Adrenal gland (tissue), 5 donors: ENCODE measurements around the gene NOSTRIN.

Experiments used
- POLR2A ChIP-seq, 2 donors: fragments of 450-650 bp; IDR thresholded peaks; one replicate each; pipeline ENCODE4 v1.6.1; 2017; ENCODE audit warnings: antibody characterized with exemption in 2 of 2, mild to moderate bottlenecking in 2 of 2, moderate library complexity in 1 of 2
- TF ChIP-seq, protein P1 (sequence below), 6 experiments: fragments of 450-650 bp in 4 of 6; fragments of 200-600 bp in 2 of 6; sonication (generic) in 1 of 6; IDR thresholded peaks; 1 replicate in 5 of 6; 2 replicates in 1 of 6; pipeline versions ENCODE4 v1.5.1 to v1.8.0; 2016 to 2021; ENCODE audit warnings: antibody characterized with exemption in 6 of 6, mild to moderate bottlenecking in 2 of 6, moderate library complexity in 1 of 6
- donor health status: DM: no; HTN: no; CAD: no.

DNA sequence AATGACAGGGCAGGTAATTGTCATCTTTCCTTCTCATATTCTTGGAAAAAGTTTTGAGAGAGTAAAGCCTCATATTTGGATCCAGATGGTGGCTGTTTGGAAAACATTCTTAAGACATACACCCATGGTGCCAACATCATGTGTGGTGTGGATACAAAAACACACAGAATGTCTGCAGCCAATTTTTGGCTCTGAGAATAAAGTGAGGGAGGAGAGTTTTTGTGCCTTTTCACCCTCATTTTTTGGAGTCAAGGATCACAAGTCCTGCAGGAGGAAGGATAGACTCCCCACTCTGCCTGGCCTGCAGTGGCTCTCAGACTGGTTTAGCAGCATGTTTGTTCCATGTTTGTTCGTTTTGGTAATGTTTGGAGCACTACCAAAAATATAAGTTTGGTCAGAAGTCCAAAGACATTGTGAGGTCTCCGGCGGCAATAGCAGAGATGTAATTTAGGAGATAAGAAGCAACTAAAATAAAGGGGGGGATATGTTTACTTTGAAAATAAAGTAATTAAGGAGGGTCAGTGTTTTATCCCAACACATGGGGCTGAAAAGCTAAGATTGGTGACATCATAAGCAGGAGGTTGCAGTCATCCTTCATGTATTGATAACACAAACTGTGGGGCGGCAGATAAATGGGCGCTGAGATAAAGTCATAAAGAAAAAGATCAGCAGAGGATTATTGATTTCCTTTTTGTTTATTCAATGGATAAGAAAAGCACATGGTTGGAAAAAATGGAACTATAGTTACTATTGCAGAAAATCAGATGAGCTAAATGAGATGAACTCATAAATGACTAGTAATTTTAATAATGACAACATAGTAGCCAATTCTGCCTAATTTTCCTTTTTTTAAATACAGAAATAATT is 655 bp downstream of the NOSTRIN start:
- no peak for TF ChIP-seq POLR2A (IDR thresholded peaks at IDR 0.05)
- TF ChIP-seq, protein P1, sequence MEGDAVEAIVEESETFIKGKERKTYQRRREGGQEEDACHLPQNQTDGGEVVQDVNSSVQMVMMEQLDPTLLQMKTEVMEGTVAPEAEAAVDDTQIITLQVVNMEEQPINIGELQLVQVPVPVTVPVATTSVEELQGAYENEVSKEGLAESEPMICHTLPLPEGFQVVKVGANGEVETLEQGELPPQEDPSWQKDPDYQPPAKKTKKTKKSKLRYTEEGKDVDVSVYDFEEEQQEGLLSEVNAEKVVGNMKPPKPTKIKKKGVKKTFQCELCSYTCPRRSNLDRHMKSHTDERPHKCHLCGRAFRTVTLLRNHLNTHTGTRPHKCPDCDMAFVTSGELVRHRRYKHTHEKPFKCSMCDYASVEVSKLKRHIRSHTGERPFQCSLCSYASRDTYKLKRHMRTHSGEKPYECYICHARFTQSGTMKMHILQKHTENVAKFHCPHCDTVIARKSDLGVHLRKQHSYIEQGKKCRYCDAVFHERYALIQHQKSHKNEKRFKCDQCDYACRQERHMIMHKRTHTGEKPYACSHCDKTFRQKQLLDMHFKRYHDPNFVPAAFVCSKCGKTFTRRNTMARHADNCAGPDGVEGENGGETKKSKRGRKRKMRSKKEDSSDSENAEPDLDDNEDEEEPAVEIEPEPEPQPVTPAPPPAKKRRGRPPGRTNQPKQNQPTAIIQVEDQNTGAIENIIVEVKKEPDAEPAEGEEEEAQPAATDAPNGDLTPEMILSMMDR (IDR thresholded peaks at IDR 0.05): no peak
